ENCODE data around the gene NQO2.
"Not testable (repeated sequence)": the region's sequence is repeated elsewhere in the genome, so short reads cannot be mapped to it uniquely, and the experiment has no call there.

The NQO2 gene

GRCh38 chr6:3045777-3046176 lies 46.1 kb downstream of the NQO2 start:
- DNase-seq = no peak

- no peak for DNase-seq
Observed at GRCh38 chr6:3046295-3046694, 46.6 kb downstream of the NQO2 start.

GRCh38 chr6:3048009-3048408 lies 48.3 kb downstream of the NQO2 start:
- DNase-seq = not testable (repeated sequence)

GRCh38 chr6:3052481-3053230 lies 53.0 kb downstream of the NQO2 start:
- DNase-seq = no peak

- no peak for DNase-seq
Observed at GRCh38 chr6:3053231-3053508, 53.5 kb downstream of the NQO2 start.

- DNase-seq = peak; percentile 49 to 67
Observed at GRCh38 chr6:3054229-3055157, 54.8 kb downstream of the NQO2 start.

GRCh38 chr6:3055158-3055499 lies 55.4 kb downstream of the NQO2 start:
- peak in 1 of 2 experiments; percentile 67 for DNase-seq

- no peak for DNase-seq
Observed at GRCh38 chr6:3057063-3057770, 57.5 kb downstream of the NQO2 start.

- no peak for DNase-seq
Observed at GRCh38 chr6:3058957-3059356, 59.3 kb downstream of the NQO2 start.

GRCh38 chr6:3060092-3060491 lies 60.4 kb downstream of the NQO2 start:
- DNase-seq = not testable (repeated sequence)

GRCh38 chr6:3061501-3061941 lies 61.8 kb downstream of the NQO2 start:
- no peak for DNase-seq

GRCh38 chr6:3063340-3063732 lies 63.6 kb downstream of the NQO2 start:
- not testable (repeated sequence) for DNase-seq

GRCh38 chr6:3063733-3064700 lies 64.3 kb downstream of the NQO2 start:
- DNase-seq = peak; percentile 56 to 71

- DNase-seq = peak; percentile 75 to 91
Observed at GRCh38 chr6:3068329-3069214, 68.9 kb downstream of the NQO2 start, which contains the start of gene RIPK1. Gene RIPK1 (plus strand): TSS chr6:3068494. CDS start chr6:3076824, 8,330 bp downstream.
